ENCODE results near the gene MCF2L2.
"Not testable (repeated sequence)": the region's sequence is repeated elsewhere in the genome, so short reads cannot be mapped to it uniquely, and the experiment has no call there.

Gene MCF2L2

GRCh38 chr3:183203670-183204069, 224.7 kb downstream of the MCF2L2 start:
- no peak for DNase-seq (ENCODE audit: low read depth in 2 of 2)

- no peak for DNase-seq (ENCODE audit: low read depth in 2 of 2)
Observed at GRCh38 chr3:183202004-183202722, 226.3 kb downstream of the MCF2L2 start.

- no peak for DNase-seq (ENCODE audit: low read depth in 2 of 2)
Observed at GRCh38 chr3:183198939-183199338, 229.5 kb downstream of the MCF2L2 start.

- no peak for DNase-seq (ENCODE audit: low read depth in 2 of 2)
Observed at GRCh38 chr3:183197734-183198133, 230.7 kb downstream of the MCF2L2 start.

GRCh38 chr3:183195266-183195665, 233.2 kb downstream of the MCF2L2 start:
- DNase-seq (ENCODE audit: low read depth in 2 of 2) = no peak

- DNase-seq (ENCODE audit: low read depth in 2 of 2) = no peak
Observed at GRCh38 chr3:183193762-183194689, 234.4 kb downstream of the MCF2L2 start.

GRCh38 chr3:183192650-183193300, 235.6 kb downstream of the MCF2L2 start:
- no peak for DNase-seq (ENCODE audit: low read depth in 2 of 2)

GRCh38 chr3:183189641-183190040, 238.8 kb downstream of the MCF2L2 start:
- DNase-seq (ENCODE audit: low read depth in 2 of 2) = no peak

GRCh38 chr3:183188895-183189462, 239.4 kb downstream of the MCF2L2 start:
- peak in 1 of 2 experiments; percentile 29 for DNase-seq (ENCODE audit: low read depth in 2 of 2)

- DNase-seq (ENCODE audit: low read depth in 2 of 2) = no peak
Observed at GRCh38 chr3:183185696-183186095, 242.7 kb downstream of the MCF2L2 start.

- no peak for DNase-seq (ENCODE audit: low read depth in 2 of 2)
Observed at GRCh38 chr3:183182732-183183610, 245.4 kb downstream of the MCF2L2 start.

GRCh38 chr3:183182073-183182472, 246.3 kb downstream of the MCF2L2 start:
- DNase-seq (ENCODE audit: low read depth in 2 of 2) = no peak

GRCh38 chr3:183181606-183182005, 246.8 kb downstream of the MCF2L2 start:
- no peak for DNase-seq (ENCODE audit: low read depth in 2 of 2)

GRCh38 chr3:183180784-183181295, 247.6 kb downstream of the MCF2L2 start:
- no peak for DNase-seq (ENCODE audit: low read depth in 2 of 2)

GRCh38 chr3:183180110-183180783, 248.2 kb downstream of the MCF2L2 start:
- DNase-seq (ENCODE audit: low read depth in 2 of 2) = no peak

GRCh38 chr3:183179550-183179908, 248.9 kb downstream of the MCF2L2 start:
- not testable (repeated sequence) for DNase-seq (ENCODE audit: low read depth in 2 of 2)

- peak in 1 of 2 experiments; percentile 58 for DNase-seq (ENCODE audit: low read depth in 2 of 2)
Observed at GRCh38 chr3:183178833-183179549, 249.4 kb downstream of the MCF2L2 start.

GRCh38 chr3:183178512-183178832, 249.9 kb downstream of the MCF2L2 start:
- no peak for DNase-seq (ENCODE audit: low read depth in 2 of 2)

GRCh38 chr3:183172051-183172639, 256.3 kb downstream of the MCF2L2 start:
- DNase-seq (ENCODE audit: low read depth in 2 of 2) = no peak

Measured in stimulated activated CD4-positive, alpha-beta T cell treated with anti-CD3 and anti-CD28 coated beads, Interleukin-12 subunit alpha, Interleukin-12 subunit beta, amount 100 ng/mL, for 24 hours (primary cell).